Right lobe of liver (tissue), 4 donors: ENCODE measurements around the gene SPTBN1.

ENCODE experiments used
- POLR2A ChIP-seq: fragments of 450-650 bp; IDR thresholded peaks from one replicate; pipeline ENCODE4 v1.6.1; 2017; ENCODE audit warnings: antibody characterized with exemption, mild to moderate bottlenecking
- TF ChIP-seq, protein P1 (sequence below), 4 donors: fragments of 200-600 bp in 3 of 4; fragments of 450-650 bp in 1 of 4; IDR thresholded peaks; one replicate each; pipeline versions ENCODE4 v1.5.1 to v1.8.0; 2016 to 2022; ENCODE audit warnings: antibody characterized with exemption in 4 of 4, mild to moderate bottlenecking in 2 of 4
- donor health status: DM: no; HTN: no; CAD: no.
- donor health status: DM: no; HTN: no; CAD: no.
- donor health status: DM: no; HTN: yes; CAD: no.

- TF ChIP-seq, protein P1, sequence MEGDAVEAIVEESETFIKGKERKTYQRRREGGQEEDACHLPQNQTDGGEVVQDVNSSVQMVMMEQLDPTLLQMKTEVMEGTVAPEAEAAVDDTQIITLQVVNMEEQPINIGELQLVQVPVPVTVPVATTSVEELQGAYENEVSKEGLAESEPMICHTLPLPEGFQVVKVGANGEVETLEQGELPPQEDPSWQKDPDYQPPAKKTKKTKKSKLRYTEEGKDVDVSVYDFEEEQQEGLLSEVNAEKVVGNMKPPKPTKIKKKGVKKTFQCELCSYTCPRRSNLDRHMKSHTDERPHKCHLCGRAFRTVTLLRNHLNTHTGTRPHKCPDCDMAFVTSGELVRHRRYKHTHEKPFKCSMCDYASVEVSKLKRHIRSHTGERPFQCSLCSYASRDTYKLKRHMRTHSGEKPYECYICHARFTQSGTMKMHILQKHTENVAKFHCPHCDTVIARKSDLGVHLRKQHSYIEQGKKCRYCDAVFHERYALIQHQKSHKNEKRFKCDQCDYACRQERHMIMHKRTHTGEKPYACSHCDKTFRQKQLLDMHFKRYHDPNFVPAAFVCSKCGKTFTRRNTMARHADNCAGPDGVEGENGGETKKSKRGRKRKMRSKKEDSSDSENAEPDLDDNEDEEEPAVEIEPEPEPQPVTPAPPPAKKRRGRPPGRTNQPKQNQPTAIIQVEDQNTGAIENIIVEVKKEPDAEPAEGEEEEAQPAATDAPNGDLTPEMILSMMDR (IDR thresholded peaks at IDR 0.05), result no peak
- no peak for TF ChIP-seq POLR2A
These were observed 62.3 kb downstream of the SPTBN1 start for GRCh38 chr2:54518430-54518829.
